Nephron progenitor cell (in vitro differentiated cells): ENCODE data around the gene HTT.

Source experiments
- DNase-seq: peaks from one replicate; pipeline ENCODE4 v3.0.0; 2021
- H3K27ac Mint-ChIP-seq: 2 replicates; pipeline ENCODE4 v1.8.0; 2021; ENCODE audit warnings: mild to moderate bottlenecking, moderate library complexity, mixed read lengths
- H3K27me3 Mint-ChIP-seq: 2 replicates; pipeline ENCODE4 v1.8.0; 2021; ENCODE audit warnings: mild to moderate bottlenecking, low read depth, mixed read lengths; ENCODE audit not compliant: poor library complexity
- H3K36me3 Mint-ChIP-seq: 2 replicates; pipeline ENCODE4 v1.8.0; 2021; ENCODE audit warnings: low read depth, mixed read lengths
- H3K4me1 Mint-ChIP-seq: 2 replicates; pipeline ENCODE4 v1.8.0; 2021; ENCODE audit warnings: mixed read lengths
- H3K4me3 Mint-ChIP-seq: 2 replicates; pipeline ENCODE4 v1.8.0; 2021; ENCODE audit warnings: mild to moderate bottlenecking, moderate library complexity, mixed read lengths
- H3K9me3 Mint-ChIP-seq: 2 replicates; pipeline ENCODE4 v1.8.0; 2021; ENCODE audit warnings: mild to moderate bottlenecking, moderate library complexity, mixed read lengths
- CTCF ChIP-seq: fragments of 200-600 bp; sonication (generic); IDR thresholded peaks from 2 replicates; pipeline ENCODE4 v1.5.0; 2021; ENCODE audit warnings: antibody characterized with exemption

Gene HTT

GRCh38 chr4:3239303-3239702 lies 164.8 kb downstream of the HTT start:
- Mint-ChIP-seq H3K36me3 (peaks cover 33% of the 10 kb centered on the region), H3K4me1 (peaks cover 47% of the 10 kb centered on the region), H3K27ac (no peak overlapping the region), H3K9me3 (no peaks in the 10 kb centered on the region), H3K4me3 (no peak overlapping the region), H3K27me3 (peaks cover 4% of the 10 kb centered on the region)
- no peak for DNase-seq
- TF ChIP-seq CTCF, result no peak

GRCh38 chr4:3239998-3240920 lies 165.8 kb downstream of the HTT start:
- no peak for TF ChIP-seq CTCF
- Mint-ChIP-seq H3K27ac (peak overlapping the region; percentile 31), H3K27me3 (peaks cover 4% of the 10 kb centered on the region), H3K36me3 (peaks cover 28% of the 10 kb centered on the region), H3K9me3 (no peaks in the 10 kb centered on the region), H3K4me3 (no peak overlapping the region), H3K4me1 (peaks cover 47% of the 10 kb centered on the region)
- no peak for DNase-seq

GRCh38 chr4:3240936-3241522 lies 166.5 kb downstream of the HTT start:
- H3K36me3 Mint-ChIP-seq, result peaks cover 28% of the 10 kb centered on the region
- TF ChIP-seq CTCF, result no peak
- no peak overlapping the region for H3K4me3 Mint-ChIP-seq
- H3K27ac Mint-ChIP-seq, result peak overlapping the region; percentile 92
- no peak for DNase-seq
- H3K4me1 Mint-ChIP-seq, result peaks cover 47% of the 10 kb centered on the region
- H3K27me3 Mint-ChIP-seq, result peaks cover 4% of the 10 kb centered on the region
- no peaks in the 10 kb centered on the region for H3K9me3 Mint-ChIP-seq

GRCh38 chr4:3241898-3242524 lies 167.5 kb downstream of the HTT start:
- Mint-ChIP-seq H3K27me3 (peaks cover 4% of the 10 kb centered on the region), H3K4me3 (no peak overlapping the region), H3K4me1 (peaks cover 47% of the 10 kb centered on the region), H3K27ac (peak overlapping the region; percentile 92), H3K36me3 (peaks cover 28% of the 10 kb centered on the region), H3K9me3 (no peaks in the 10 kb centered on the region)
- no peak for DNase-seq
- TF ChIP-seq CTCF, result no peak

- no peak for DNase-seq
- Mint-ChIP-seq H3K4me3 (no peak overlapping the region), H3K9me3 (no peaks in the 10 kb centered on the region), H3K27ac (peak overlapping the region; percentile 45), H3K36me3 (peaks cover 23% of the 10 kb centered on the region), H3K27me3 (peaks cover 4% of the 10 kb centered on the region), H3K4me1 (peaks cover 37% of the 10 kb centered on the region)
- TF ChIP-seq CTCF, result no peak
These were observed 168.8 kb downstream of the HTT start for GRCh38 chr4:3243136-3243780.
